Muscle of arm (tissue), 12 donors: ENCODE measurements around the gene CFAP107. TPM values are rescaled to one million over a fixed set of nuclear protein-coding genes. Genes with fewer than 3 reads are reported as not detected.
"Not testable (repeated sequence)": the region's sequence is repeated elsewhere in the genome, so short reads cannot be mapped to it uniquely, and the experiment has no call there.

Experiments
- DNase-seq: peaks from one replicate; pipeline ENCODE4 v3.0.0-alpha.2; 2013
- polyA plus RNA-seq, 12 donors: library from polyadenylated mRNA; unstranded; fragments of 120-200 nt; gene quantifications; one replicate each; pipeline ENCODE4 v1.2.1, GENCODE V29; 2013; ENCODE audit not compliant: insufficient read length in 12 of 12

CFAP107 gene
- polyA plus RNA-seq, 12 donors: 0.19 to 2.5 (median 0.63) TPM; not detected in 2

- no peak for DNase-seq
These were observed 31.0 kb downstream of the CFAP107 start for GRCh38 chr1:12776801-12777557.

- DNase-seq: no peak
These were observed 32.1 kb downstream of the CFAP107 start for GRCh38 chr1:12778061-12778460.

GRCh38 chr1:12778907-12779306 lies 32.9 kb downstream of the CFAP107 start:
- no peak for DNase-seq

GRCh38 chr1:12781488-12781887 lies 35.5 kb downstream of the CFAP107 start:
- not testable (repeated sequence) for DNase-seq

GRCh38 chr1:12783783-12784182 lies 37.8 kb downstream of the CFAP107 start:
- not testable (repeated sequence) for DNase-seq

DNA sequence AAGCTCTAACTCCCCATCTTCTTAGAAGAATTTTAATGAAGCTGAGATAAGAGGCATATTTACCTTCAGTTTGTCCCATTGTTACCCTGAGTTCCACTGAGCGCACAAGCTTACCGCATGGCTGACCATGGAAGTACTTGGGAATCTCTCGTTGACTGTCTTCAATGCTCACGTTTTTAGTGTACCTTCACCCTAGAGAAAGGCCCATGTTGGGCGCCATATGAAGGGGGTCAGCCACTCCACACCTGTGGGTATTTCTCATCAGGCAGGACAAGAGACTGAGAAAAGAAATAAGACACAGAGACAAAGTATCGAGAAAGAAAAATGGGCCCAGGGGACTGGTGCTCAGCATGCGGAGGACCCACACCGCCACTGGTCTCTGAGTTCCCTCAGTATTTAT lies 38.7 kb downstream of the CFAP107 start:
- not testable (repeated sequence) for DNase-seq

- not testable (repeated sequence) for DNase-seq
These were observed 45.1 kb downstream of the CFAP107 start, which contains the start of gene PRAMEF1 for GRCh38 chr1:12791097-12791496. Gene PRAMEF1, plus strand, starts transcription at chr1:12791397. Its CDS starts 1,831 bp downstream, at chr1:12793228.

DNA sequence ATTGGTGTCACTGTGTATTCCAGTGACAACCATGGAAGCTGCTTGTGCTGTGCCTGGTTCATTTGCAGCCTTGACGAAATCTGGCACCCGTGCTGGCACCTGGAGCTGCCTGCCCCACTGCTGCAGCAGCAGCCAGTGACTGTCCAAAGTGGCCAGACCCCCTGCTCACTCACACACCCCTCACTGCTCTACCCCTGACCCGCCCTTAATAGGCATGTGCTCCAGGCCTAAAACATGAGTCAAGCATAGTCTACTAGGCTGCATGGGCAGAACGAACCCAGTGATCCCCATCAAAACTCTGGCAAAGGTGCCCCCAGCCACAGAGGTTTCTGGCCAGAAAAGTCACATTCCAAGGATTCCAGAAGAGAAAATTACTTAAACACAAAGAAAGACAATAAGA lies 52.9 kb downstream of the CFAP107 start:
- DNase-seq: no peak

GRCh38 chr1:12799730-12800129 lies 53.7 kb downstream of the CFAP107 start:
- no peak for DNase-seq

DNA sequence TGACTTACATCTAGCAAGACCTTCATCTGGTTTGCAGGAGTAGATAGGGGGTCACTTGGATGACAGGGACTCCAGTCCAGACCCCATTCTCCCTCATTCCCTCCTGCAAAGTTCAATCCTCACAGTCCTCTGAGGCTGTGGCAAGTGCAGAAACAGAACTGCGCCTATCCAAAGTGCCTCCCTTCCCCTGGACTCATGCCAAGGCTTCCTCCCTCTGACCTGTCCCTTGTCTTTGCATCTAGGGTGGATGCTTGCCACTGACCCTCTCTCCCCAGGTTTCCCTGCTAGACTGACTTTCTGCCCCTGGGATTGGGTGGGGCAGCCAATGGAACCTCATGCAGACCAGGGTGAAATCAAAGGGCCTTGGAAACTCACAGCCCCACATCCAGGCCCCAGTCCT lies 63.9 kb downstream of the CFAP107 start:
- no peak for DNase-seq

DNA sequence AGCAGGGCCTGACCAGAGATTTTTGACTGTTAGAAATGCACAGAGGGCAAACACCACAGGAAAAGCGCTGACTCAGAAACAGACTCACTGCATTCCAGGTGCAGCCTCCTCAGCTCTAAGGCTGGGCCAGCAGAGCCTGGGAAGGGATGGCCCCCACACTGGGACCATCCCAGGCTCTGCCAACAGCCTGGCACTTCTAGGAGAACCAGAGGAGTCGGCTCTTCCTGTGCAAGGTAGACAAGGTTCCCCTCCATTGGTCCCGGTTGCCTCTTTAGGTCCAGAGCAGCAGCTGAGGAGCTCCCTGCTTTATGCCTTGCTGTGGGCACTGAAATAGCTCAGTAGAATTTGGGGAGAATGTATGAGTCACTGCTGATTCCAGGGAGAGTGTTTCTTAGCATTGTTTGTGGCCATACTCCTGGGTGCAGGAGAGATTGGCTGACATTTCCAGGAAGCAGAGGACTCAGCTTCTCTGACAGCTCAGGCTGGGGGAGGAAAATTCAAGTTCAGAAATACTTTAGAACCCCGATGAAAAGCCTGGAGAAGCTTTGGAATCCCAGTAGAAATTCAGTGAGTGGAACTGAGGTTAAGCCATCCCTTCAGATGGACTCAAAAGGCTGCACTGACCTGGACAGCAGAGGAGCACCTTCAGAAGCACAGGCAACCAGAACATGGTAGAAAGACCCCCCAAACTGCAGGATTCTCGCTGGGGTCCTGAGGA lies 64.8 kb downstream of the CFAP107 start:
- no peak for DNase-seq

DNA sequence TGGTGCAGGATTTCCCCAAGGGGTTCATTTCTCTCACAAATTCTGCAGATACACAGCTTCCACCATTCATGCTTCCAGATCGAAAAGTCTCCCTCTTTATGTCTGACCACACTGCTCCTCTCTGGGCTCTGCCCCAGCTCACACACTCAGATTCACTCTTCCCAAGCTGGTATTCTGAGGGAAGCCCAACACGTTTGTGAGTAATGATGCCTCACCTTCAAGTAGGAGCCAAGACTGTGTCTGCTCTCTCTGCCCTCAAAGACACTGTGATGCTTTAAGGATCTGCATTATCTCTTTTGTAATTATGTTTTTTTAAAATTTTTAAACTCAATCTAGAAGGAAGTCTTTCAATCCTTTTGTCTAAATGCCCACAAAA lies 65.4 kb downstream of the CFAP107 start:
- DNase-seq: no peak

Other genes with a start within 250 kb of the CFAP107 start
- 10 to 100 TPM in 11 of 12 donors, not detected in 1; 11.0 to 25.4 (median 14.8) TPM for gene DHRS3, start 128.0 kb upstream of the CFAP107 start, polyA plus RNA-seq
- gene AADACL4, start 102.1 kb upstream of the CFAP107 start, polyA plus RNA-seq: not detected
- not detected for gene AADACL3, start 30.1 kb upstream of the CFAP107 start, polyA plus RNA-seq
- not detected for gene PRAMEF12, start 27.5 kb downstream of the CFAP107 start, polyA plus RNA-seq
- not detected for gene PRAMEF1, start 45.2 kb downstream of the CFAP107 start, polyA plus RNA-seq
- not detected for gene PRAMEF11, start 85.2 kb downstream of the CFAP107 start, polyA plus RNA-seq
- gene HNRNPCL1, start 102.5 kb downstream of the CFAP107 start, polyA plus RNA-seq: under 1 TPM in 5 of 12 donors, not detected in 7; 0.12 to 0.32 (median 0.23) TPM
- gene PRAMEF2, start 110.9 kb downstream of the CFAP107 start, polyA plus RNA-seq: not detected
- not detected for gene PRAMEF4, start 140.0 kb downstream of the CFAP107 start, polyA plus RNA-seq
- gene PRAMEF10, start 152.1 kb downstream of the CFAP107 start, polyA plus RNA-seq: not detected
- gene PRAMEF7, start 170.4 kb downstream of the CFAP107 start, polyA plus RNA-seq: not detected
- gene PRAMEF6, start 201.4 kb downstream of the CFAP107 start, polyA plus RNA-seq: not detected